Sciatic nerve (tissue), 2 donors: ENCODE measurements around the gene SLC41A3. TPM values are rescaled to one million over a fixed set of nuclear protein-coding genes. Genes with fewer than 3 reads are reported as not detected.
"Not testable (repeated sequence)": the region's sequence is repeated elsewhere in the genome, so short reads cannot be mapped to it uniquely, and the experiment has no call there.

Experiments
- ATAC-seq: fragments of 200-7000 bp; cut with Tn5 transposase; one replicate; pipeline ENCODE4 v1.9.1; 2020; ENCODE audit warnings: mild to moderate bottlenecking, moderate library complexity
- DNase-seq: peaks from one replicate; pipeline ENCODE4 v3.0.0-alpha.2; 2020; ENCODE audit warnings: low spot score
- intact Hi-C: fragments of 100-400 bp; cut with DNase I; formaldehyde crosslinking; loops from one replicate; pipeline ENCODE4 v1.14.2; 2022
- total RNA-seq: library from RNA; stranded (reverse); fragmentation: NEBNext Ultra II Directional; extraction: Animal tissue kit (Norgen Biotek cat#: 25700); gene quantifications from one replicate; pipeline ENCODE4 v1.2.1, GENCODE V29; 2021
- donor health status: DM: no; HTN: no; CAD: no.
- donor health status: DM: no; HTN: no; CAD: no.

The SLC41A3 gene
- total RNA-seq, 1 donor from 2014 or later, result 42.8 TPM

- ATAC-seq, intact Hi-C loops, DNase-seq: not testable (repeated sequence)
Measured at GRCh38 chr3:126096274-126096673, 12.3 kb upstream of the SLC41A3 start.

- intact Hi-C loops, DNase-seq, ATAC-seq: not testable (repeated sequence)
Measured at GRCh38 chr3:126092128-126092527, 8.2 kb upstream of the SLC41A3 start.

DNA sequence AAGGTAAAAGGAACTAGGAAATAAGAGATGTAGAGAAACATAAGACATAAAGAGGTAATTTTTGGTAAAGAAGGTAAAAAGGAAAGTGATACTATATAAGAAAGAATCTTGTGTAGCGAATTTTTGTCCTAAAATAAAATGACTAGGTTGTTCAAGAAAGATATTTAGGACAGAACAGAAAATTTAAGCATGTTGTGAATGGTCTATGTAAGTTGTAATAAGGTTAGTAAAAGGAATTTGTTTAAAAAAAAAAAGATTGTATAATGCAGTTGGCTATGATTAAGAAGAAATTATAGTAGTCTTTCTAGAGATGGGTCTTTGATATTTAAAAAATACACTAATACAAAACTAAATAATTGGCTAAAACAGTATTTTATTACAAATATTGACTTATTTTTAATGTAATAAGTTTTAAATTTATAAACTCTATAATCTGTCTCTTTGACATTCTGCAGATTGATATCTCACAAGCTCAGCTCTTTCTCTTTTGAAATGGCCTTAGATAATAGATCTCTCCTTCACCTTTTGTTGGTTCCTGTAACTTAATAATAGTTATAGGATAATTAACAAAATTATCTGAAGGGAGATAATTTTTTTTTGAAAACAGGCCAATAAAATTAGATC lies 3.7 kb upstream of the SLC41A3 start:
- DNase-seq, result no peak
- no peak for ATAC-seq
- intact Hi-C loops, result no loop called here

- DNase-seq (no peak), ATAC-seq (no peak)
- intact Hi-C loops, result no loop called here
Measured at GRCh38 chr3:126085841-126086240, 1.9 kb upstream of the SLC41A3 start.

GRCh38 chr3:126085276-126085675 lies 1.4 kb upstream of the SLC41A3 start:
- ATAC-seq, result no peak
- DNase-seq, result no peak
- intact Hi-C loops, result no loop called here

GRCh38 chr3:126084768-126085180 lies 850 bp upstream of the SLC41A3 start:
- no peak for DNase-seq
- intact Hi-C loops, result no loop called here
- no peak for ATAC-seq

DNA sequence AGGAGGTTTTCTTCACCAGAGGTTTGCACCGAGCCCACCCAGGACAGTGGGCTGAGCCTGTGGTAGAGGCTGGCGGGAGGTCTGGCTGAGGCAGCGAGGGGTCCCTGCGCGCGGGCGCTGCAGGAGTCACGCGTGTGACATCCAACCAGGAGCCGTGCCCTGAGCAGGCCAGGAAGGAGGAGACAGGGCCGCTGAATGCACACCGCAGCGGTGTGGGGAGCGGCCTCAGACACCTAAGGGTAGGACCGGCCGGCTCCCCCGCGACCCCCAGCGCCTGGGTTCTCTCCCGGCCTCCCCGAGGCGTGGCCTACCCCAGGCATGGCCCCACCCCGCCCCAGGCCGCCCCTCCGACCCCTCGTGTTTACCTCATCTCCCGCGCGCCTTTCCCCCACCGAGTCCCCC lies 412 bp downstream of the SLC41A3 start:
- ATAC-seq, result peak; percentile 77
- intact Hi-C loops, result no loop called here
- no peak for DNase-seq

DNA sequence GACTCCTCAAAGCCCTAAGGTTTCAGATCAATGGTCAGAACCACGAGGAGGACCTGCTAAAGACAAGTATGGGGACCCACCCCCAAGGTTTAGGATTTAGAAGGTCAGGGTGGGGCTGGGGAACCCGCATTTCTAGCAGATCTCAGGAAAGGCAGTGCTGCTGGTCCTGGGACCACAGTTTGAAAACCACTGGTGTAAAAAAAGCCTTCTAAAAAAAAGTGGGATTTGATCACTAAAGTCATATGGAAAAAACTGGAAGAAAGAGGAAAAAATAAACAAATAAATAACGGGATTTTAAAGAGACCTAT lies 832 bp downstream of the SLC41A3 start:
- ATAC-seq (no peak), DNase-seq (no peak)
- intact Hi-C loops, result no loop called here

DNA sequence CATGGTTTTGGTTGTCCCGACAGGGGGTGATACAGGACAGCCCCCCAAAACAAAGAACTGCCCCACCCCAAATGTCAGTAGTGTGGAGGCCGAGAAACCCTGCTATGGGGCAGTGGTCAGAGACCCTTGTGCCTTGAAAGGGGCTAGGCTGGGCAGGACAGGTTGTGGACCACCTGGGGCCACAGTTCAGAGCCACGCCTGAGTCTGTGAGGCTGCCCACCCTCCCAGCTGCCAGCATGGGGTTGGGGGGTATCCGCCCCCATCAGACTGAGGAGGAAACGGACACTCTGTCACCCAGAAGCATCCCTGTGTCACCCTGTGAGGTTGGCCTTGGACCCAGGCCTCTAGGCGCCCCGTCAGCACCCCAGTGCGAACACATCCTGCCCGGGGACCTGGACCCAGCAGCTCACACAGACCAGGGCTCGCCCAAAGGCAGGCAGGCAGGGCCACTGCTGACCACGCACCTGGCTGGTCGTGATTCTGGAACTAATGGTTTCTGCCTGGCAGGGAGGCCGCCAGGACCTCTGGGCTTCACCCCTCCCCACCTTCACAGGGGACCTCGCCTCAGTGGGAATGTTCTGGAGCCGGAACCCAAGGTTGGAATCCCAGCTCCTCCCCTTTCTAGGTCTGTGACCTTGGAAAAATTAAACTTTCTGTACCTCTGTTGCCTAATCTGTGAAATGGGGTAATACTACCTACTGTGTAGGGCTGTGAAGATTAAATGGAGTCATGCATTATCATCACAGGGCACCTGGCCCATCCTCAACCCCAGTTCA lies 1.4 kb downstream of the SLC41A3 start:
- ATAC-seq, result no peak
- no peak for DNase-seq
- intact Hi-C loops, result no loop called here

- intact Hi-C loops, result no loop called here
- DNase-seq, result no peak
- peak; percentile 6 for ATAC-seq
Measured at GRCh38 chr3:126081618-126082361, 2.1 kb downstream of the SLC41A3 start.

GRCh38 chr3:126080970-126081369 lies 3.0 kb downstream of the SLC41A3 start:
- intact Hi-C loops, result no loop called here
- ATAC-seq, result no peak
- DNase-seq, result no peak

- no peak for DNase-seq
- ATAC-seq, result no peak
- intact Hi-C loops, result no loop called here
Measured at GRCh38 chr3:126078866-126079265, 5.1 kb downstream of the SLC41A3 start.

DNA sequence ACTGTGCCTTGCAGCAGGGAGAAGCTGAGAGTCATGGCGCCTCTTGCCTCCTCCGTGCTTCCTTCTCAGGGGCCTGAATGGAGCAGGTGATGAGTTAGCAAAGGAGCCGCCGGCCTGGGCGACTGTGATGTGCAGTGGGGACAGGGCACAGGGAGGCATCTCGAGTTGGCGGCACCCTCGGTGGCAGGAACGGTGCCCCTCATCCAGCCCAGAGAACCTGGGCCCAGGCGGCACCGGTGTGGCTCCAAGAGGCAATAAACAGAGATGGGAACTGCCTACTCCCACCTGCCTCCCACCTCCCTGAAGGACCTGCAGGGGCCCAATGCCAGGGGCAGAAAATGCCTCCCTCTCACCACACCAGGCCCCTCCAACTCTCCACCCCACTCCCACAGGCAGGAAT lies 6.2 kb downstream of the SLC41A3 start:
- intact Hi-C loops, result no loop called here
- DNase-seq (no peak), ATAC-seq (no peak)

- intact Hi-C loops, result no loop called here
- DNase-seq, result no peak
- ATAC-seq, result no peak
Measured at GRCh38 chr3:126076140-126076539, 7.8 kb downstream of the SLC41A3 start.

- intact Hi-C loops, result no loop called here
- ATAC-seq, result no peak
- no peak for DNase-seq
Measured at GRCh38 chr3:126070146-126070545, 13.8 kb downstream of the SLC41A3 start.

- ATAC-seq (no peak), DNase-seq (no peak)
- intact Hi-C loops, result no loop called here
Measured at GRCh38 chr3:126067959-126068358, 16.0 kb downstream of the SLC41A3 start.

GRCh38 chr3:126066676-126067075 lies 17.2 kb downstream of the SLC41A3 start:
- DNase-seq, ATAC-seq, intact Hi-C loops: not testable (repeated sequence)

GRCh38 chr3:126065876-126066275 lies 18.0 kb downstream of the SLC41A3 start:
- intact Hi-C loops, result no loop called here
- DNase-seq, result no peak
- no peak for ATAC-seq

- ATAC-seq (no peak), DNase-seq (no peak)
- intact Hi-C loops, result no loop called here
Measured at GRCh38 chr3:126064627-126065258, 19.2 kb downstream of the SLC41A3 start.
